OCI-LY1 (cell line): ENCODE data around the gene HES1.

ENCODE experiments used
- H2AFZ ChIP-seq: fragments of 200-600 bp; sonication (generic), shearing (Covaris generic); 2 replicates; pipeline ENCODE4 v1.6.0; 2014; ENCODE audit warnings: antibody characterized with exemption, mild to moderate bottlenecking, low read length
- H3F3A ChIP-seq: fragments of 200-600 bp; sonication (generic), shearing (Covaris generic); 2 replicates; pipeline ENCODE4 v1.6.0; 2014; ENCODE audit warnings: mild to moderate bottlenecking, antibody characterized with exemption, low read length, moderate library complexity; ENCODE audit not compliant: insufficient read depth
- H3K27ac ChIP-seq: fragments of 200-600 bp; sonication (generic); 2 replicates; pipeline ENCODE4 v1.5.1; 2014; ENCODE audit warnings: low read length, mixed run types, mild to moderate bottlenecking, low read depth; ENCODE audit not compliant: poor library complexity, severe bottlenecking
- H3K27me3 ChIP-seq: fragments of 200-600 bp; sonication (generic); 2 replicates; pipeline ENCODE4 v1.6.0; 2014; ENCODE audit warnings: antibody characterized with exemption, mild to moderate bottlenecking, low read length, moderate library complexity; ENCODE audit not compliant: insufficient read depth
- H3K36me3 ChIP-seq: fragments of 200-600 bp; sonication (generic); 2 replicates; pipeline ENCODE4 v1.6.1; 2014; ENCODE audit warnings: mild to moderate bottlenecking, antibody characterized with exemption, low read length, moderate library complexity, mixed read lengths; ENCODE audit not compliant: insufficient read depth
- H3K4me1 ChIP-seq: fragments of 200-600 bp; sonication (generic); 2 replicates; pipeline ENCODE4 v1.5.1; 2014; ENCODE audit warnings: mild to moderate bottlenecking, low read length, moderate library complexity; ENCODE audit not compliant: insufficient read depth, severe bottlenecking
- H3K4me2 ChIP-seq: fragments of 200-600 bp; sonication (generic), shearing (Covaris generic); 2 replicates; pipeline ENCODE4 v1.6.1; 2014; ENCODE audit warnings: low read length
- H3K4me3 ChIP-seq: fragments of 200-600 bp; sonication (generic); 2 replicates; pipeline ENCODE4 v1.5.1; 2014; ENCODE audit warnings: low read length, low read depth, mild to moderate bottlenecking, mixed read lengths; ENCODE audit not compliant: poor library complexity, severe bottlenecking
- H3K79me2 ChIP-seq: fragments of 200-600 bp; shearing (Covaris generic); 2 replicates; pipeline ENCODE4 v1.6.1; 2016; ENCODE audit warnings: mixed run types, low read length, mixed read lengths; ENCODE audit not compliant: insufficient read depth
- H3K9ac ChIP-seq: fragments of 200-600 bp; sonication (generic), shearing (Covaris generic); 2 replicates; pipeline ENCODE4 v1.6.1; 2014; ENCODE audit warnings: mild to moderate bottlenecking, low read length, mixed read lengths
- H3K9me2 ChIP-seq: fragments of 200-600 bp; sonication (generic), shearing (Covaris generic); 2 replicates; pipeline ENCODE4 v1.6.1; 2014; ENCODE audit warnings: low read depth, mild to moderate bottlenecking, low read length, mixed read lengths
- H3K9me3 ChIP-seq: fragments of 200-600 bp; shearing (Covaris generic); 2 replicates; pipeline ENCODE4 v1.6.1; 2014; ENCODE audit warnings: low read length, mixed read lengths
- H4K20me1 ChIP-seq: fragments of 200-600 bp; sonication (generic), shearing (Covaris generic); 2 replicates; pipeline ENCODE4 v1.6.0; 2016; ENCODE audit warnings: mild to moderate bottlenecking, low read length; ENCODE audit not compliant: insufficient read depth
- EZH2 ChIP-seq: fragments of 200-600 bp; sonication (generic), shearing (Covaris generic); IDR thresholded peaks from 2 replicates; pipeline ENCODE4 v1.8.0; 2017; ENCODE audit warnings: borderline replicate concordance, mixed run types, mild to moderate bottlenecking, antibody characterized with exemption, low read length, moderate library complexity, mixed read lengths
- TF ChIP-seq, protein P1 (sequence below): fragments of 200-600 bp; sonication (generic), shearing (Covaris generic); IDR thresholded peaks from 2 replicates; pipeline ENCODE4 v1.5.1; 2017; ENCODE audit warnings: mild to moderate bottlenecking, antibody characterized with exemption, low read length, moderate library complexity, mixed read lengths

Gene HES1

DNA sequence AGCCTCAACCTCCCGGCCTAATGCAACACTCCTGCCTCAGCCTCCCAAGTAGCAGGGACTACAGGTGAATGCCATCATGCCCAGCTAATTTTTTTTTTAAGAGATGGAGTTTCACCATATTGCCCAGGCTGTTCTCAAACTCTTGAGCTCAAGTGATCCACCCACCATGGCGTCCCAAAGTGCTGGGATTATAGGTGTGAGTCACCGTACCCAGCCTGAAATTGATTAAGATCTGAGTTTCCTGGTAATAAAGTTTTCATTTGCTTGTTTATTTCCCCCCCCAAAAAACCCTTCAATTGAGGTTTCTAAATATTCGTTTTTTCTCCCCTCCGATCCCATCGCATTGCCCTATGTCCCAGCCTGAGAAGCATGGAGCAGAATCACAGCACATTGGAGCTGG lies 39.0 kb downstream of the HES1 start:
- no peak overlapping the region for H3K9ac ChIP-seq

DNA sequence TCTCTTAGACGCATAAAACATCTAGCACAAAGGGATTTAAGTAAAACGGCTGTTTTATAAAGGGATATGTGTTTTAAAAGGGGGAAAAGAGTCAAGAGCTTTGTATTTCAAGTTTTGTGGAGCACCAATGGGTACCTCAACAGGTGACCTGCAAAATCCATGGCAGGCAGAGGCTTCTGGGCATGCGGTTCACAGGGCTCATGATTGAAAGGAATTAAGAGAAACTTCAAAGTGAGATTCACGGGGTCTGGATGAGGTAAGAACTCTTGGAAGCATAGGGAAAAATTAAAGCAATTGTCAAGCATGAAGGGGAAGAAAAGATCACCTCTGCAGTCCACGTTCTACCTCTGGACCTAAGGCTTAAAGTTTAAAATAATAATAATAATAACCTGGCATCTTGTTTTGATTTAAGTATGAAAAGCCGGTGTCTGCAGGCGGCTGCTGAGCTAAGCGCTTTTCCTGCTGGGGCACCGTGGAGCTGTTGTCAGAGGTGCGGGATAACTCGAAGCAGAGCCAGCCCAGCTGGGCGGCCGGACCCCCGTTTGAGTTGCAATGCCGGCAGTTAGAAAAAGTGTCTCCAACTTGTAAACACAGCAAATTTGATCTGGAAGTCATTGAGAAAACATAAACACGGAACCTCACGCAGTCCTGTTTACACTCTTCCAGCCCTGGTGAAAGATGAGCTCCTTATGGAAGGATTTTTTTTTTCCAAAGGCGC lies 40.5 kb downstream of the HES1 start:
- H3K4me2 ChIP-seq: no peak overlapping the region

More for the DNA sequence above, 39.0 kb downstream of the HES1 start:
- H3K27me3 ChIP-seq: peaks cover 3% of the 10 kb centered on the region; the same call in 1 of the 2 replicates
- H2AFZ ChIP-seq: no peak overlapping the region
- H3K4me1 ChIP-seq: no peaks in the 10 kb centered on the region
- H3K79me2 ChIP-seq: no peaks in the 10 kb centered on the region
- H3K36me3 ChIP-seq: no peaks in the 10 kb centered on the region
- H4K20me1 ChIP-seq: no peaks in the 10 kb centered on the region
- H3K9me2 ChIP-seq: no peaks in the 10 kb centered on the region
- H3K4me2 ChIP-seq: no peak overlapping the region
- no peaks in the 10 kb centered on the region for H3K9me3 ChIP-seq
- no peak for TF ChIP-seq EZH2
- TF ChIP-seq, protein P1, sequence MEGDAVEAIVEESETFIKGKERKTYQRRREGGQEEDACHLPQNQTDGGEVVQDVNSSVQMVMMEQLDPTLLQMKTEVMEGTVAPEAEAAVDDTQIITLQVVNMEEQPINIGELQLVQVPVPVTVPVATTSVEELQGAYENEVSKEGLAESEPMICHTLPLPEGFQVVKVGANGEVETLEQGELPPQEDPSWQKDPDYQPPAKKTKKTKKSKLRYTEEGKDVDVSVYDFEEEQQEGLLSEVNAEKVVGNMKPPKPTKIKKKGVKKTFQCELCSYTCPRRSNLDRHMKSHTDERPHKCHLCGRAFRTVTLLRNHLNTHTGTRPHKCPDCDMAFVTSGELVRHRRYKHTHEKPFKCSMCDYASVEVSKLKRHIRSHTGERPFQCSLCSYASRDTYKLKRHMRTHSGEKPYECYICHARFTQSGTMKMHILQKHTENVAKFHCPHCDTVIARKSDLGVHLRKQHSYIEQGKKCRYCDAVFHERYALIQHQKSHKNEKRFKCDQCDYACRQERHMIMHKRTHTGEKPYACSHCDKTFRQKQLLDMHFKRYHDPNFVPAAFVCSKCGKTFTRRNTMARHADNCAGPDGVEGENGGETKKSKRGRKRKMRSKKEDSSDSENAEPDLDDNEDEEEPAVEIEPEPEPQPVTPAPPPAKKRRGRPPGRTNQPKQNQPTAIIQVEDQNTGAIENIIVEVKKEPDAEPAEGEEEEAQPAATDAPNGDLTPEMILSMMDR: no peak
- H3F3A ChIP-seq: no peaks in the 10 kb centered on the region
- H3K27ac ChIP-seq: no peak overlapping the region
- H3K4me3 ChIP-seq: no peak overlapping the region

GRCh38 chr3:194177141-194177540 lies 41.2 kb downstream of the HES1 start:
- no peaks in the 10 kb centered on the region for H3K9me3 ChIP-seq
- no peaks in the 10 kb centered on the region for H4K20me1 ChIP-seq
- H3K27ac ChIP-seq: no peak overlapping the region
- H3K36me3 ChIP-seq: no peaks in the 10 kb centered on the region
- H3F3A ChIP-seq: no peaks in the 10 kb centered on the region
- peaks cover 8% of the 10 kb centered on the region; the same call in 1 of the 2 replicates for H3K27me3 ChIP-seq
- no peaks in the 10 kb centered on the region for H3K9me2 ChIP-seq
- H2AFZ ChIP-seq: no peak overlapping the region
- no peak overlapping the region for H3K4me2 ChIP-seq
- no peaks in the 10 kb centered on the region for H3K79me2 ChIP-seq
- H3K4me1 ChIP-seq: no peaks in the 10 kb centered on the region
- no peak overlapping the region for H3K9ac ChIP-seq
- TF ChIP-seq, protein P1: no peak
- no peak for TF ChIP-seq EZH2
- no peak overlapping the region for H3K4me3 ChIP-seq

More for the DNA sequence above, 40.5 kb downstream of the HES1 start:
- no peak overlapping the region for H3K4me3 ChIP-seq
- TF ChIP-seq, protein P1: no peak
- TF ChIP-seq EZH2: no peak
- H3F3A ChIP-seq: no peaks in the 10 kb centered on the region
- no peak overlapping the region for H2AFZ ChIP-seq
- no peaks in the 10 kb centered on the region for H3K79me2 ChIP-seq
- H3K36me3 ChIP-seq: no peaks in the 10 kb centered on the region
- H3K27me3 ChIP-seq: peaks cover 8% of the 10 kb centered on the region; the same call in 1 of the 2 replicates
- no peaks in the 10 kb centered on the region for H4K20me1 ChIP-seq
- no peak overlapping the region for H3K27ac ChIP-seq
- H3K4me1 ChIP-seq: no peaks in the 10 kb centered on the region
- H3K9me2 ChIP-seq: no peaks in the 10 kb centered on the region
- no peak overlapping the region for H3K9ac ChIP-seq
- H3K9me3 ChIP-seq: no peaks in the 10 kb centered on the region
